Keratinocyte (primary cell): ENCODE measurements around the gene GOT1. TPM values are rescaled to one million over a fixed set of nuclear protein-coding genes. Genes with fewer than 3 reads are reported as not detected.

ENCODE experiments used
- DNase-seq: peaks from one replicate; pipeline ENCODE4 v3.0.0-alpha.2; 2011; ENCODE audit warnings: low read depth, missing footprints, low spot score
- FAIRE-seq: peaks from 2 replicates; lab custom pipeline; 2011; peaks lifted over from hg19 to GRCh38; lab: Jason Lieb, UNC
- H2AFZ ChIP-seq: 2 replicates; pipeline ENCODE4 v1.6.0; 2012; ENCODE audit warnings: low read length, control low read depth, inconsistent platforms; ENCODE audit not compliant: control insufficient read depth
- H3K27ac ChIP-seq: 2 replicates; pipeline ENCODE4 v1.5.1; 2011; ENCODE audit warnings: low read length; ENCODE audit not compliant: control insufficient read depth, insufficient read depth
- H3K27me3 ChIP-seq: 3 replicates; pipeline ENCODE4 v1.6.0; 2011; ENCODE audit warnings: low read length; ENCODE audit not compliant: control insufficient read depth, insufficient read depth; ENCODE audit errors: extremely low read depth
- H3K36me3 ChIP-seq, 2 experiments: 2 replicates in 1 of 2; 3 replicates in 1 of 2; pipeline ENCODE4 v1.5.1; 2011; ENCODE audit warnings: low read length in 2 of 2, mild to moderate bottlenecking in 1 of 2; ENCODE audit not compliant: control insufficient read depth in 2 of 2, insufficient read depth in 2 of 2; ENCODE audit errors: extremely low read depth in 1 of 2
- H3K4me1 ChIP-seq: 3 replicates; pipeline ENCODE4 v1.5.1; 2011; ENCODE audit warnings: low read length; ENCODE audit not compliant: control insufficient read depth, insufficient read depth; ENCODE audit errors: extremely low read depth
- H3K4me2 ChIP-seq: 3 replicates; pipeline ENCODE4 v1.6.0; 2011; ENCODE audit warnings: low read depth, low read length; ENCODE audit not compliant: control insufficient read depth, insufficient read depth; ENCODE audit errors: extremely low read depth
- H3K4me3 ChIP-seq, 3 experiments: fragments of 200-600 bp in 1 of 3; sonication (generic) in 1 of 3; 2 replicates in 2 of 3; 3 replicates in 1 of 3; pipeline ENCODE4 v1.5.1; 2011 to 2016; ENCODE audit warnings: low read length in 3 of 3, mild to moderate bottlenecking in 3 of 3, control low read depth in 2 of 3, inconsistent platforms in 1 of 3, low read depth in 1 of 3, mixed read lengths in 1 of 3, mixed run types in 1 of 3, moderate library complexity in 1 of 3; ENCODE audit not compliant: control insufficient read depth in 2 of 3, insufficient read depth in 2 of 3; ENCODE audit errors: extremely low read depth in 1 of 3
- H3K79me2 ChIP-seq: 2 replicates; pipeline ENCODE4 v1.6.0; 2012; ENCODE audit warnings: low read length; ENCODE audit not compliant: control insufficient read depth, insufficient read depth
- H3K9ac ChIP-seq: 3 replicates; pipeline ENCODE4 v1.6.0; 2011; ENCODE audit warnings: low read length; ENCODE audit not compliant: control insufficient read depth, insufficient read depth; ENCODE audit errors: extremely low read depth
- H3K9me1 ChIP-seq: 3 replicates; pipeline ENCODE4 v1.6.0; 2011; ENCODE audit warnings: low read length; ENCODE audit not compliant: control insufficient read depth, insufficient read depth; ENCODE audit errors: extremely low read depth
- H3K9me3 ChIP-seq: 2 replicates; pipeline ENCODE4 v1.5.1; 2012; ENCODE audit warnings: low read depth, low read length; ENCODE audit not compliant: control insufficient read depth
- H4K20me1 ChIP-seq: 3 replicates; pipeline ENCODE4 v1.6.0; 2011; ENCODE audit warnings: low read length; ENCODE audit not compliant: control insufficient read depth, insufficient read depth; ENCODE audit errors: extremely low read depth
- CTCF ChIP-seq, 3 experiments: IDR thresholded peaks in 1 of 3; conservative IDR thresholded peaks in 1 of 3; optimal IDR thresholded peaks in 1 of 3; 2 replicates in 2 of 3; 3 replicates in 1 of 3; pipeline versions ENCODE3 to v1.5.1; 2011; ENCODE audit warnings: low read length in 3 of 3, mild to moderate bottlenecking in 3 of 3, moderate library complexity in 2 of 3, control low read depth in 1 of 3, inconsistent platforms in 1 of 3; ENCODE audit not compliant: insufficient read depth in 2 of 3; ENCODE audit errors: extremely low read depth in 1 of 3
- EZH2 ChIP-seq: IDR thresholded peaks from one replicate; pipeline ENCODE4 v1.6.1; 2012; ENCODE audit warnings: inconsistent platforms, mild to moderate bottlenecking, low read length, moderate library complexity
- dilution Hi-C: fragments of 300-500 bp; cut with MboI; formaldehyde crosslinking; loops from one replicate; pipeline ENCODE4 v1.7.0; 2020; ENCODE audit warnings: low sequenced_read_pairs; ENCODE audit not compliant: extremely low pct_ligation_motif_present
- polyA plus RNA-seq, 5 experiments: library from polyadenylated mRNA; depleted of rRNA in 3 of 5; stranded (reverse) in 3 of 5; stranded (forward) in 1 of 5; unstranded in 1 of 5; fragments of >200 nt; gene quantifications; 1 replicate in 1 of 5; 2 replicates in 3 of 5; 3 replicates in 1 of 5; pipeline versions ENCODE4 v1.2.1 to v1.2.3, GENCODE V29; 2011 to 2012; ENCODE audit warnings: missing spikeins in 2 of 5, low read depth in 1 of 5, low replicate concordance in 1 of 5

GOT1 gene
- polyA plus RNA-seq, 1 donor (not counting 4 experiments of a cell fraction or from before 2014, with no cell fraction given), result 33.3 TPM

GRCh38 chr10:99353182-99353581, 77.2 kb downstream of the GOT1 start:
- no peak overlapping the region for H2AFZ ChIP-seq
- no peaks in the 10 kb centered on the region for H3K9me3 ChIP-seq
- no peak for DNase-seq
- H4K20me1 ChIP-seq, result no peaks in the 10 kb centered on the region
- no peak for FAIRE-seq
- H3K36me3 ChIP-seq, result no peaks in the 10 kb centered on the region
- H3K79me2 ChIP-seq, result no peaks in the 10 kb centered on the region
- dilution Hi-C loops, result no loop called here
- no peak for TF ChIP-seq CTCF (optimal IDR thresholded peaks at IDR 0.05 in 1 of 3, IDR thresholded peaks at IDR 0.05 in 1 of 3, conservative IDR thresholded peaks at IDR 0.05 in 1 of 3; ENCODE audit: extremely low read depth in 1 of 3, insufficient read depth in 2 of 3, low read length in 3 of 3)
- no peak for TF ChIP-seq EZH2
- H3K4me2 ChIP-seq, result no peak overlapping the region
- no peak overlapping the region for H3K9ac ChIP-seq
- H3K9me1 ChIP-seq, result no peaks in the 10 kb centered on the region
- no peak overlapping the region for H3K4me3 ChIP-seq
- no peak overlapping the region for H3K27ac ChIP-seq
- no peaks in the 10 kb centered on the region for H3K27me3 ChIP-seq
- H3K4me1 ChIP-seq, result no peaks in the 10 kb centered on the region

GRCh38 chr10:99347672-99348071, 82.8 kb downstream of the GOT1 start:
- H3K9me3 ChIP-seq, result no peaks in the 10 kb centered on the region
- H3K4me1 ChIP-seq, result no peaks in the 10 kb centered on the region
- FAIRE-seq (no peak), DNase-seq (no peak)
- no peaks in the 10 kb centered on the region for H3K36me3 ChIP-seq
- H3K4me3 ChIP-seq, result no peak overlapping the region
- H3K79me2 ChIP-seq, result no peaks in the 10 kb centered on the region
- no peaks in the 10 kb centered on the region for H3K27me3 ChIP-seq
- no peak overlapping the region for H3K4me2 ChIP-seq
- no peak overlapping the region for H2AFZ ChIP-seq
- TF ChIP-seq CTCF (optimal IDR thresholded peaks at IDR 0.05 in 1 of 3, IDR thresholded peaks at IDR 0.05 in 1 of 3, conservative IDR thresholded peaks at IDR 0.05 in 1 of 3; ENCODE audit: extremely low read depth in 1 of 3, insufficient read depth in 2 of 3, low read length in 3 of 3) (no peak), EZH2 (no peak)
- no peaks in the 10 kb centered on the region for H4K20me1 ChIP-seq
- H3K27ac ChIP-seq, result no peak overlapping the region
- dilution Hi-C loops, result no loop called here
- no peaks in the 10 kb centered on the region for H3K9me1 ChIP-seq
- no peak overlapping the region for H3K9ac ChIP-seq

Other genes with a start within 250 kb of the GOT1 start
- gene HPSE2, start 194.8 kb downstream of the GOT1 start, polyA plus RNA-seq, result 0.01 TPM in 1 of 3 replicates, not detected in the others
- gene CNNM1, start 101.3 kb downstream of the GOT1 start, polyA plus RNA-seq, result 0.62 to 1.3 TPM (median 0.83 TPM) in 3 replicates
- gene NKX2-3, start 102.3 kb upstream of the GOT1 start, polyA plus RNA-seq, result not detected in 3 replicates
- gene SLC25A28, start 189.8 kb upstream of the GOT1 start, polyA plus RNA-seq, result 35.7 to 70.4 TPM (median 52.3 TPM) in 3 replicates
- gene ENTPD7, start 228.9 kb upstream of the GOT1 start, polyA plus RNA-seq, result 18.1 to 21.3 TPM (median 20.9 TPM) in 3 replicates